Esophagus muscularis mucosa (tissue), 3 donors: ENCODE measurements around the gene ZNF268.

ENCODE experiments used
- EP300 ChIP-seq: sonication (generic); formaldehyde crosslinking; IDR thresholded peaks from one replicate; pipeline ENCODE4 v1.6.1; 2017; ENCODE audit warnings: antibody characterized with exemption
- TF ChIP-seq, protein P1 (sequence below), 3 experiments: fragments of 200-600 bp in 2 of 3; fragments of 450-650 bp in 1 of 3; sonication (generic) in 2 of 3; IDR thresholded peaks; one replicate each; pipeline ENCODE4 v1.5.1; 2017 to 2019; ENCODE audit warnings: antibody characterized with exemption in 3 of 3, mild to moderate bottlenecking in 2 of 3, moderate library complexity in 1 of 3

DNA sequence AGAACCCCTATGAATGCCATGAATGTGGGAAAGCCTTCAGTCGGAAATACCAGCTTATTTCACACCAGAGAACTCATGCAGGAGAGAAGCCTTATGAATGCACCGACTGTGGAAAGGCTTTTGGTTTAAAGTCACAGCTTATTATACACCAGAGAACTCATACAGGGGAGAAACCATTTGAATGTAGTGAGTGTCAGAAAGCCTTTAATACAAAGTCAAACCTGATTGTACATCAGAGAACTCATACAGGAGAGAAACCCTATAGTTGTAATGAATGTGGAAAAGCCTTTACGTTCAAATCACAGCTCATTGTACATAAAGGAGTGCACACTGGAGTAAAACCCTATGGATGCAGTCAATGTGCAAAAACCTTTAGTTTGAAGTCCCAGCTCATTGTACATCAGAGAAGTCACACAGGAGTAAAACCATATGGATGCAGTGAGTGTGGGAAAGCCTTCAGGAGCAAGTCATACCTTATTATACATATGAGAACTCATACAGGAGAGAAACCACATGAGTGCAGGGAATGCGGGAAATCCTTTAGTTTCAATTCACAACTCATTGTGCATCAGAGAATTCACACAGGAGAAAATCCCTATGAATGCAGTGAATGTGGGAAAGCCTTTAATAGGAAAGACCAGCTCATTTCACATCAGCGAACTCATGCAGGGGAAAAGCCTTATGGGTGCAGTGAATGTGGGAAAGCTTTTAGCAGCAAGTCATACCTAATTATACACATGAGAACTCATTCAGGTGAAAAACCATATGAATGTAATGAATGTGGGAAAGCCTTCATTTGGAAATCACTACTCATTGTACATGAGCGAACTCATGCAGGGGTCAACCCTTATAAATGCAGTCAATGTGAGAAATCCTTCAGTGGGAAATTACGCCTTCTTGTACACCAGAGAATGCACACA is 22.3 kb downstream of the ZNF268 start:
- TF ChIP-seq, protein P1, sequence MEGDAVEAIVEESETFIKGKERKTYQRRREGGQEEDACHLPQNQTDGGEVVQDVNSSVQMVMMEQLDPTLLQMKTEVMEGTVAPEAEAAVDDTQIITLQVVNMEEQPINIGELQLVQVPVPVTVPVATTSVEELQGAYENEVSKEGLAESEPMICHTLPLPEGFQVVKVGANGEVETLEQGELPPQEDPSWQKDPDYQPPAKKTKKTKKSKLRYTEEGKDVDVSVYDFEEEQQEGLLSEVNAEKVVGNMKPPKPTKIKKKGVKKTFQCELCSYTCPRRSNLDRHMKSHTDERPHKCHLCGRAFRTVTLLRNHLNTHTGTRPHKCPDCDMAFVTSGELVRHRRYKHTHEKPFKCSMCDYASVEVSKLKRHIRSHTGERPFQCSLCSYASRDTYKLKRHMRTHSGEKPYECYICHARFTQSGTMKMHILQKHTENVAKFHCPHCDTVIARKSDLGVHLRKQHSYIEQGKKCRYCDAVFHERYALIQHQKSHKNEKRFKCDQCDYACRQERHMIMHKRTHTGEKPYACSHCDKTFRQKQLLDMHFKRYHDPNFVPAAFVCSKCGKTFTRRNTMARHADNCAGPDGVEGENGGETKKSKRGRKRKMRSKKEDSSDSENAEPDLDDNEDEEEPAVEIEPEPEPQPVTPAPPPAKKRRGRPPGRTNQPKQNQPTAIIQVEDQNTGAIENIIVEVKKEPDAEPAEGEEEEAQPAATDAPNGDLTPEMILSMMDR (IDR thresholded peaks at IDR 0.05) = no peak
- TF ChIP-seq EP300 = no peak
